WERI-Rb-1 (cell line): ENCODE data around the gene FCER2.

Experiments used
- DNase-seq: peaks from one replicate; pipeline ENCODE4 v3.0.0-alpha.2; 2020
- H3K27ac ChIP-seq: fragments of 250-450 bp; sonication (Bioruptor Pico); 2 replicates; pipeline ENCODE4 v1.5.1; 2020; ENCODE audit warnings: mild to moderate bottlenecking, moderate library complexity
- H3K27me3 ChIP-seq: fragments of 250-450 bp; sonication (Bioruptor Pico); 2 replicates; pipeline ENCODE4 v1.5.1; 2021; ENCODE audit warnings: mild to moderate bottlenecking, low read depth, moderate library complexity; ENCODE audit not compliant: insufficient read depth, severe bottlenecking
- H3K36me3 ChIP-seq: fragments of 250-450 bp; sonication (Bioruptor Pico); 2 replicates; pipeline ENCODE4 v1.5.1; 2020; ENCODE audit warnings: mild to moderate bottlenecking, moderate library complexity
- H3K4me3 ChIP-seq: 2 replicates; pipeline ENCODE4 v1.5.1; 2011; ENCODE audit warnings: low read depth, mild to moderate bottlenecking, control low read depth, low read length
- H3K9me3 ChIP-seq: fragments of 250-450 bp; sonication (Bioruptor Pico); 2 replicates; pipeline ENCODE4 v1.5.1; 2021; ENCODE audit warnings: mild to moderate bottlenecking, moderate library complexity; ENCODE audit not compliant: severe bottlenecking
- TF ChIP-seq, protein P1 (sequence below): IDR thresholded peaks from 2 replicates; pipeline ENCODE4 v1.5.1; 2011; ENCODE audit warnings: low read depth, mild to moderate bottlenecking, control low read depth, inconsistent platforms, low read length

Gene FCER2

DNA sequence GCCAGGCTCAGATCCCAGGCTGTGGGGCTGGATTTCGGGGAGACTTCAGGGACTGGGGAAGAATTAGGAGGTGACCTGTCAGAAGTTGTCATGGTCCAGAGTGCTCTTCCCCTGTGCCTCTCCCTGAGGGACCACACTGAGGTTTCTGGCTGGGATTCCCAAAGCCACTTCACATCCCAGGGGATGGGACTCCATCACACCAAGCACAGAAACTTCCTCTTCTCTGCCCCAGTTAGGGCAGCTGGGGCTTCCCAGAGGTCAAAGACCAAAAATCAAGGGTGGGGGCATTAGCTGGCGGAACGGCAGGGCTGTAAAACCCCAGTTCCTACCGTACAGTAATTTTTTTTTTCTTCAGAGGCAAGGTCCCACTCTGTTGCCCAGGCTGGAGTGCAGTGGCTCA is 7.4 kb downstream of the FCER2 start:
- no peak for DNase-seq
- no peak overlapping the region for H3K4me3 ChIP-seq
- H3K36me3 ChIP-seq, result no peaks in the 10 kb centered on the region
- TF ChIP-seq, protein P1, sequence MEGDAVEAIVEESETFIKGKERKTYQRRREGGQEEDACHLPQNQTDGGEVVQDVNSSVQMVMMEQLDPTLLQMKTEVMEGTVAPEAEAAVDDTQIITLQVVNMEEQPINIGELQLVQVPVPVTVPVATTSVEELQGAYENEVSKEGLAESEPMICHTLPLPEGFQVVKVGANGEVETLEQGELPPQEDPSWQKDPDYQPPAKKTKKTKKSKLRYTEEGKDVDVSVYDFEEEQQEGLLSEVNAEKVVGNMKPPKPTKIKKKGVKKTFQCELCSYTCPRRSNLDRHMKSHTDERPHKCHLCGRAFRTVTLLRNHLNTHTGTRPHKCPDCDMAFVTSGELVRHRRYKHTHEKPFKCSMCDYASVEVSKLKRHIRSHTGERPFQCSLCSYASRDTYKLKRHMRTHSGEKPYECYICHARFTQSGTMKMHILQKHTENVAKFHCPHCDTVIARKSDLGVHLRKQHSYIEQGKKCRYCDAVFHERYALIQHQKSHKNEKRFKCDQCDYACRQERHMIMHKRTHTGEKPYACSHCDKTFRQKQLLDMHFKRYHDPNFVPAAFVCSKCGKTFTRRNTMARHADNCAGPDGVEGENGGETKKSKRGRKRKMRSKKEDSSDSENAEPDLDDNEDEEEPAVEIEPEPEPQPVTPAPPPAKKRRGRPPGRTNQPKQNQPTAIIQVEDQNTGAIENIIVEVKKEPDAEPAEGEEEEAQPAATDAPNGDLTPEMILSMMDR, result no peak
- H3K27ac ChIP-seq, result no peak overlapping the region
- H3K27me3 ChIP-seq, result no peaks in the 10 kb centered on the region
- peaks cover 4% of the 10 kb centered on the region for H3K9me3 ChIP-seq

DNA sequence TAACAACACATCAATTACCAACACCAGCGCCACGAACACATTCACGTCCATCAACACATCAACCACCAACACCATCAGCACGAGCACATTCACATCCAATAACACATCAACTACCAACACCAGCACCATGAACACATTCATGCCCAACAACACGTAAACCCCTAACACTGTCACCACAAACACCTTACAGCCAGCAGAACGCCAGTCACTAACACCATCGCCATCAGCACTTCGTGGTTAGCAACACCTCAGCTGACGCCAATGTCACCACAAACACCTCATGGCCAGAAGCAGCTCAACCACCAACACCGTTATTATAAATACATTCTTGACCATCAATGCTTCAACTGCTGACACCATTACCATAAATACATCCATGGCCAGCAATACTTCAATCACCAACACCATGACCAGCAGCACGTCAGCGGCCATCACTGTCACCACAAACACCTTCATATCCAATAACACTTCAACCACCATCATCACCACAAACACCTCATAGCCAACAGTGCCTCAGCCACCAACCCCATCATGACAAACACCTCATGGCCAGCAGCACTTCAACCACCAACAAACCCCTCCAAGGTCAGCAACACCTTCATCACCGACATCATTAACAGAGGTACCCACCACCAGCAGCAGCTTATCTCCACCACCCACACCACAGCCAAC is 9.4 kb downstream of the FCER2 start:
- peaks cover 4% of the 10 kb centered on the region for H3K9me3 ChIP-seq
- H3K27me3 ChIP-seq, result no peaks in the 10 kb centered on the region
- TF ChIP-seq, protein P1, result no peak
- no peak for DNase-seq
- H3K36me3 ChIP-seq, result no peaks in the 10 kb centered on the region
- H3K4me3 ChIP-seq, result no peak overlapping the region
- no peak overlapping the region for H3K27ac ChIP-seq

DNA sequence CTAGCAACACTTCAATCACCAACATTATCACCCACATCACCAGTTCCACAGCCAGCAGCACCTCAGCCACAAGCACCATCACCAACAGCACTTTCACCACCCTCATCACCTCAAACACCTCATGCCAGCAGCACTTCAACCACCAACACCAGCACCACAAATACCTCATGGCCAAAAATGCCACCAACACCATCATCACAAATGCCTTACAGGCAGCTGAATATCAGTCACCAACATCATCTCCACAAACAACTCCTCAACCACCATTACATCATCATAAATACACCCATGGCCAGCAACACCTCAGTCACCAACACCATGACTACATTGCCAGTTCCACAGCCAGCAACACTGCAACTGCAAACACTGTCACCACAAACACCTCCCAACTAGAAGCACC is 10.4 kb downstream of the FCER2 start:
- Histone ChIP-seq H3K4me3 (no peak overlapping the region), H3K9me3 (peaks cover 4% of the 10 kb centered on the region), H3K36me3 (no peaks in the 10 kb centered on the region), H3K27me3 (no peaks in the 10 kb centered on the region), H3K27ac (no peak overlapping the region)
- no peak for DNase-seq
- TF ChIP-seq, protein P1, result no peak

DNA sequence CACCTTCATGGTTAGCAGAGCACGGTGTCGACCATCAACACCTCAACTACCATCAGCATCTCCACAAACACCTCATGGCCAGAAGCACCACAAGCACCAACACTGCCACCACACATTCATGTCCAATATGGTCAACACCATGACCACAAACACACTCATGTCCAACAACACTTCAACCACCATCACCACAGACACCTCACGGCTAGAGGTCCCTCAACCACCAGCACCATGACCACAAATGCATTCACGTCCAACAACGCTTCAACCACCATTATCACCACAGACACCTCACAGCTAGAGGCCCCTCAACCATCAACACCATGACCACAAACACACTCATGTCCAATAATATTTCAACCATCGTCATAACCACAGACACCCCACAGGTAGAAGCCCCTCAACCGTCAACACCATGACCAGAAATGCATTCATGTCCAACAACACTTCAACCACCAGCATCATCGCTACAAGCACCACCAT is 11.1 kb downstream of the FCER2 start:
- TF ChIP-seq, protein P1, result no peak
- DNase-seq, result no peak
- Histone ChIP-seq H3K27ac (no peak overlapping the region), H3K27me3 (no peaks in the 10 kb centered on the region), H3K4me3 (no peak overlapping the region), H3K9me3 (peaks cover 4% of the 10 kb centered on the region), H3K36me3 (no peaks in the 10 kb centered on the region)

DNA sequence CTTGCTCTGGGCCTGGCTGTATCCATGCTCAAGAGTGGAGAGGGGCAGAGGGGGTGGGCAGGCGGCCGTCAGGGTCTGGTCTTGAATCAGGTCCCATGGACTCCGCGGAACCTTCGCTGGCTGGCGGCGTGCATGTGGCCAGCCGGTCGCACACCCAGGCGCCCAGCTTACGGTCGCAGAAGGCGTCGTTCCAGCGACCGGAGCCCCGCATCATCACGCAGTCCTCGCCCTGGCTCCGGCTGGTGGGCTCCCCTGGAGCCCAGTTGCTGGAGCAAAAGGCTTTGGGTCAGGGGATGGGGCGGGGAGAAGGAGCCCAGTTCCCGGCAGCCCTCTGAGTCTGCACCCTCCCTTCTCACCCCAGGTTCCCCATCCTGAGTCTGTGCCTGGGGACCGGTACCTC is 12.8 kb downstream of the FCER2 start:
- H3K27me3 ChIP-seq, result no peaks in the 10 kb centered on the region
- H3K4me3 ChIP-seq, result no peak overlapping the region
- DNase-seq, result no peak
- H3K9me3 ChIP-seq, result peaks cover 4% of the 10 kb centered on the region
- H3K27ac ChIP-seq, result no peak overlapping the region
- no peaks in the 10 kb centered on the region; the same call in 1 of the 2 replicates for H3K36me3 ChIP-seq
- TF ChIP-seq, protein P1, result no peak

DNA sequence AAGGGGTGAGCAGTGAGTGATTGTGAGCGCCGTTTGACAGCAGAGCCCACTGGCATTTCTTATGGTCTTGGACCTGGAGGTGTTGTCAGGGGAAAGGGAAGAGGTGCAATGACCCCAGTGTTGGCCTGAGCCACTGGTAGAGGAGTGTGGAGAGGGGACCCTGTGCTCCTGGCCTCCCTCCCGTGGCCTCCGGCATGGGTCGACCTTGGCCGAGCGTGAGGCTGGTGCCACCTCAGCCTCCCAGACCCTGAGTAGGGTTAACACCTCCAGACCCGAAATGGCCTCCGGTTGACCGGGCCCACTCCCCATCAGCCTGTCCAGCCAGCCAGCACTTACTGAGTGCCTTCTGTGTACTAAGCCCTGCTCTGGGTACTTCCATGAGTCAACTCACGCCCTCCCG is 14.8 kb downstream of the FCER2 start:
- Histone ChIP-seq H3K9me3 (no peaks in the 10 kb centered on the region), H3K4me3 (no peak overlapping the region), H3K27ac (no peak overlapping the region), H3K27me3 (no peaks in the 10 kb centered on the region), H3K36me3 (peaks cover 14% of the 10 kb centered on the region)
- DNase-seq, result no peak
- TF ChIP-seq, protein P1, result no peak
